ENCODE data around the gene CHST15. TPM values are rescaled to one million over a fixed set of nuclear protein-coding genes. Genes with fewer than 3 reads are reported as not detected.
A peak's percentile ranks its signal among the peaks of the same experiment; 100 is the strongest.

Gene CHST15
- total and polyA plus RNA-seq, 2 of the 13 experiments (the other 11 are each of a cell fraction or from before 2014, with no cell fraction given) = 1.4 to 94.7 TPM

- TF ChIP-seq ZBTB37 (CRISPR knock-in tag; IDR thresholded peaks at IDR 0.05) (peak; percentile 61; the same call in 1 of the 2 replicates), U2AF2 (IDR thresholded peaks at IDR 0.05; ENCODE audit: low read depth, low read length) (no peak), ZNF530 (CRISPR knock-in tag; IDR thresholded peaks at IDR 0.05; ENCODE audit: low read depth) (no peak), JUND (CRISPR knock-in tag; IDR thresholded peaks at IDR 0.05) (peak; percentile 90), KLF13 (CRISPR knock-in tag; IDR thresholded peaks at IDR 0.05) (no peak), NR2F6 (IDR thresholded peaks at IDR 0.05) (peak; percentile 99), NR2F6 (CRISPR knock-in tag; IDR thresholded peaks at IDR 0.05) (peak; percentile 100), ZBTB7A (CRISPR knock-in tag; IDR thresholded peaks at IDR 0.05) (peak; percentile 96), ZNF256 (CRISPR knock-in tag; conservative IDR thresholded peaks at IDR 0.05) (0 out of 2 replicates have a peak, but pooled peaks have one; percentile 20), RBM22 (optimal IDR thresholded peaks at IDR 0.05; ENCODE audit: low read length) (no peak), ZMYM3 (CRISPR knock-in tag; IDR thresholded peaks at IDR 0.05) (peak; percentile 85), SMAD3 (CRISPR knock-in tag; IDR thresholded peaks at IDR 0.05) (peak; percentile 89), ZNF335 (CRISPR knock-in tag; IDR thresholded peaks at IDR 0.05) (peak; percentile 89; the same call in 1 of the 2 replicates), KLF15 (CRISPR knock-in tag; IDR thresholded peaks at IDR 0.05; ENCODE audit: borderline replicate concordance) (no peak), SRF (IDR thresholded peaks at IDR 0.05; ENCODE audit: low read depth, low read length) (no peak), SALL2 (CRISPR knock-in tag; IDR thresholded peaks at IDR 0.05) (0 out of 2 replicates have a peak, but pooled peaks have one; percentile 61), RNF219 (CRISPR knock-in tag; IDR thresholded peaks at IDR 0.05) (no peak), ZNF572 (CRISPR knock-in tag; IDR thresholded peaks at IDR 0.05) (0 out of 2 replicates have a peak, but pooled peaks have one; percentile 94), CENPX (CRISPR knock-in tag; IDR thresholded peaks at IDR 0.05) (no peak), ZNF451 (CRISPR knock-in tag; IDR thresholded peaks at IDR 0.05) (peak; percentile 65; the same call in 1 of the 2 replicates), FOXJ3 (CRISPR knock-in tag; IDR thresholded peaks at IDR 0.05; ENCODE audit: borderline replicate concordance) (peak; percentile 81; the same call in 1 of the 2 replicates), ZNF12 (CRISPR knock-in tag; IDR thresholded peaks at IDR 0.05) (no peak; the same call in 1 of the 2 replicates), MED1 (CRISPR knock-in tag; IDR thresholded peaks at IDR 0.05) (peak; percentile 100), ZNF296 (CRISPR knock-in tag; conservative IDR thresholded peaks at IDR 0.05) (no peak), SOX6 (IDR thresholded peaks at IDR 0.05) (no peak), SOX6 (CRISPR knock-in tag; IDR thresholded peaks at IDR 0.05) (peak; percentile 97), ZBTB20 (CRISPR knock-in tag; IDR thresholded peaks at IDR 0.05; ENCODE audit: borderline replicate concordance, low read depth) (peak; percentile 94), ZBTB42 (CRISPR knock-in tag; IDR thresholded peaks at IDR 0.05) (0 out of 2 replicates have a peak, but pooled peaks have one; percentile 25), ZNF780A (CRISPR knock-in tag; IDR thresholded peaks at IDR 0.05) (peak; percentile 77; the same call in 1 of the 2 replicates), DDIT3 (CRISPR knock-in tag; IDR thresholded peaks at IDR 0.05) (no peak)
Measured at GRCh38 chr10:124035928-124036558, 57.4 kb downstream of the CHST15 start (continued).

Measured in HepG2 (cell line).